Naive thymus-derived CD4-positive, alpha-beta T cell (primary cell): Measurements from ENCODE around the gene BMP7. TPM values are rescaled to one million over a fixed set of nuclear protein-coding genes. Genes with fewer than 3 reads are reported as not detected.

ENCODE experiments used
- ATAC-seq: fragments of 150-1000 bp; cut with Tn5 transposase; 2 replicates; pipeline ENCODE4 v1.10.0; 2021; ENCODE audit warnings: mild to moderate bottlenecking, moderate library complexity
- CTCF ChIA-PET: fragments of 350-600 bp; sonication (Branson Sonifier 250); formaldehyde crosslinking; loops from one replicate; lab custom pipeline; 2021; ENCODE audit warnings: antibody characterized with exemption; lab: Charles Lee
- POLR2A ChIA-PET: fragments of 350-600 bp; sonication (Branson Sonifier 250); formaldehyde crosslinking; loops from one replicate; lab custom pipeline; 2021; ENCODE audit warnings: antibody characterized with exemption, inconsistent platforms; lab: Charles Lee
- DNase-seq, 9 donors: peaks; one replicate each; pipeline versions ENCODE4 v3.0.0 to v3.0.0-alpha.2; 2020 to 2022; ENCODE audit warnings: mixed read lengths in 1 of 9
- H3K27ac ChIP-seq: one replicate; pipeline ENCODE4 v1.7.0; 2013; ENCODE audit warnings: mild to moderate bottlenecking, low read depth, low read length, moderate library complexity
- H3K27me3 ChIP-seq, 2 donors: one replicate each; pipeline ENCODE4 v1.7.0; 2013; ENCODE audit warnings: low read length in 2 of 2, mild to moderate bottlenecking in 2 of 2, moderate library complexity in 2 of 2; ENCODE audit not compliant: control insufficient read depth in 2 of 2, insufficient read depth in 2 of 2
- H3K36me3 ChIP-seq, 3 experiments: 1 replicate in 2 of 3; 2 replicates in 1 of 3; pipeline ENCODE4 v1.7.0; 2013; ENCODE audit warnings: low read length in 3 of 3, mild to moderate bottlenecking in 3 of 3, moderate library complexity in 1 of 3; ENCODE audit not compliant: insufficient read depth in 3 of 3, control insufficient read depth in 2 of 3
- H3K4me1 ChIP-seq, 2 donors: one replicate each; pipeline ENCODE4 v1.7.0; 2013; ENCODE audit warnings: low read length in 2 of 2, mild to moderate bottlenecking in 2 of 2, moderate library complexity in 1 of 2; ENCODE audit not compliant: control insufficient read depth in 2 of 2, insufficient read depth in 2 of 2
- H3K4me3 ChIP-seq: 2 replicates; pipeline ENCODE4 v1.7.0; 2013; ENCODE audit warnings: mild to moderate bottlenecking, low read length
- H3K9me3 ChIP-seq, 3 experiments: 1 replicate in 2 of 3; 2 replicates in 1 of 3; pipeline ENCODE4 v1.7.0; 2013; ENCODE audit warnings: low read length in 3 of 3; ENCODE audit not compliant: control insufficient read depth in 2 of 3
- H3K27ac Mint-ChIP-seq, 9 donors: one replicate each; pipeline ENCODE4 v1.8.0; 2020 to 2022; ENCODE audit warnings: mixed read lengths in 9 of 9, mild to moderate bottlenecking in 8 of 9, moderate library complexity in 5 of 9, inconsistent platforms in 2 of 9
- H3K27me3 Mint-ChIP-seq, 5 donors: one replicate each; pipeline ENCODE4 v1.8.0; 2021 to 2022; ENCODE audit warnings: mixed read lengths in 5 of 5, mild to moderate bottlenecking in 1 of 5
- H3K36me3 Mint-ChIP-seq, 5 donors: one replicate each; pipeline ENCODE4 v1.8.0; 2020 to 2022; ENCODE audit warnings: mixed read lengths in 5 of 5, mild to moderate bottlenecking in 3 of 5, inconsistent platforms in 1 of 5
- H3K4me1 Mint-ChIP-seq, 7 donors: one replicate each; pipeline ENCODE4 v1.8.0; 2020 to 2022; ENCODE audit warnings: mixed read lengths in 7 of 7, mild to moderate bottlenecking in 3 of 7, inconsistent platforms in 1 of 7
- H3K4me3 Mint-ChIP-seq, 10 donors: one replicate each; pipeline ENCODE4 v1.8.0; 2020 to 2022; ENCODE audit warnings: mild to moderate bottlenecking in 10 of 10, mixed read lengths in 10 of 10, moderate library complexity in 6 of 10, inconsistent platforms in 2 of 10
- H3K9me3 Mint-ChIP-seq, 11 donors: one replicate each; pipeline ENCODE4 v1.8.0; 2020 to 2022; ENCODE audit warnings: mixed read lengths in 11 of 11, mild to moderate bottlenecking in 4 of 11, inconsistent platforms in 1 of 11, moderate library complexity in 1 of 11
- intact Hi-C, 2 donors: fragments of 100-400 bp; cut with micrococcal nuclease; formaldehyde crosslinking; loops; one replicate each; pipeline ENCODE4 v1.15.1; 2023
- polyA plus RNA-seq, 2 donors: library from polyadenylated mRNA; unstranded; fragments of 300-500 nt; fragmentation: Illumina TruSeq; gene quantifications; one replicate each; pipeline ENCODE4 v1.2.3, GENCODE V29; 2021
- total RNA-seq, 6 experiments: library from RNA in 5 of 6; stranded (reverse) in 5 of 6; gene quantifications; 1 replicate in 5 of 6; 2 replicates in 1 of 6; pipeline ENCODE4 v1.2.3 and lab custom pipeline; 2021 to 2026

BMP7 gene
- total and polyA plus RNA-seq, 7 experiments from 2014 or later, result not detected

GRCh38 chr20:57274846-57275245 lies 8.4 kb upstream of the BMP7 start:
- H3K4me3 Mint-ChIP-seq, result no peak overlapping the region
- no peaks in the 10 kb centered on the region for H3K9me3 Mint-ChIP-seq
- Histone ChIP-seq H3K4me1 (no peaks in the 10 kb centered on the region), H3K27me3 (no peaks in the 10 kb centered on the region), H3K27ac (no peak overlapping the region), H3K4me3 (no peak overlapping the region), H3K9me3 (no peaks in the 10 kb centered on the region), H3K36me3 (no peaks in the 10 kb centered on the region)
- H3K27me3 Mint-ChIP-seq, result peaks cover 24 to 48% (median 30%) of the 10 kb centered on the region in 5 donors
- H3K36me3 Mint-ChIP-seq, result no peaks in the 10 kb centered on the region
- DNase-seq, result no peak
- no peak overlapping the region for H3K27ac Mint-ChIP-seq
- intact Hi-C loops, result no loop called here
- ChIA-PET CTCF (no interaction called here), POLR2A (no interaction called here)
- no peak for ATAC-seq
- H3K4me1 Mint-ChIP-seq, result no peaks in the 10 kb centered on the region

GRCh38 chr20:57274299-57274698 lies 7.9 kb upstream of the BMP7 start:
- Histone ChIP-seq H3K27me3 (no peaks in the 10 kb centered on the region), H3K9me3 (no peaks in the 10 kb centered on the region), H3K36me3 (no peaks in the 10 kb centered on the region), H3K4me1 (no peaks in the 10 kb centered on the region), H3K4me3 (no peak overlapping the region), H3K27ac (no peak overlapping the region)
- no peak for ATAC-seq
- intact Hi-C loops, result no loop called here
- CTCF ChIA-PET, result no interaction called here
- H3K4me1 Mint-ChIP-seq, result no peaks in the 10 kb centered on the region
- H3K36me3 Mint-ChIP-seq, result no peaks in the 10 kb centered on the region
- POLR2A ChIA-PET, result no interaction called here
- H3K27me3 Mint-ChIP-seq, result peaks cover 30 to 54% (median 34%) of the 10 kb centered on the region in 5 donors
- no peak for DNase-seq
- no peak overlapping the region for H3K27ac Mint-ChIP-seq
- H3K9me3 Mint-ChIP-seq, result no peaks in the 10 kb centered on the region
- H3K4me3 Mint-ChIP-seq, result no peak overlapping the region

DNA sequence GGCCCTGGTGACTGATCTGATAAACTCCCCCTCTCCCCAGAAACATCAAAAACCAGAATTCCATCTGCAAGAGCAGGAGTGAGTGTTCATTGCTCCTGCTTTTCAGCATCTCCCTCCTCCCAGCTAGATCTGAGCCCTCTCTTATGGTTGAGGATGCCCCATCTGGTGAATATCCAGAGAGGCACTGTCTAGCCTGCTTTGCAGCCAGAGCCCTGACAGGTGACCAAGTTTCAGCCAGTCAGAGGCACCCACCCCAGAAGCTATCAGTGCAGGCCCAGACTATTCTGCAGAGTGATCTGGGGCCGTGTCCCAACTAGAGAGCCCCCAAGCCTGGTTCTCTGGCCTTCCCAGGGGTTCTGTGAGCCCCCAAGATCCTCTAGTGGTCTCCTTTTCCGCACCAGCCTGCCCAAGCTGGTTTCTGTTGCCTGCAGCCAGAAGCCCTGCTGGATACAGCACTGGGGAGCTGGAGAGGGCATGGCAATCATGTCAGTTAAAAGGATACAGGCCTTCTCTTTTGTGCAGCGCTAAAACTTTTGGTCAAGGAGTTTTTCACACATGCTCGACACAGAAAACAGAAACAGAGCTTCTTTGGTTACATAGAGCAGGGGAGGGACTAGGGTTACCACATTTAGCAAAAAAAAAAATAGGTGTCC lies 6.6 kb upstream of the BMP7 start:
- H3K27me3 ChIP-seq, result no peaks in the 10 kb centered on the region
- DNase-seq (no peak), ATAC-seq (no peak)
- H3K4me1 ChIP-seq, result no peaks in the 10 kb centered on the region
- ChIA-PET CTCF (no interaction called here), POLR2A (no interaction called here)
- H3K27me3 Mint-ChIP-seq, result peaks cover 37 to 67% (median 43%) of the 10 kb centered on the region in 5 donors
- no peak overlapping the region for H3K27ac Mint-ChIP-seq
- no peaks in the 10 kb centered on the region for H3K9me3 ChIP-seq
- H3K27ac ChIP-seq, result no peak overlapping the region
- intact Hi-C loops, result no loop called here
- no peaks in the 10 kb centered on the region for H3K36me3 ChIP-seq
- no peak overlapping the region for H3K4me3 ChIP-seq
- no peaks in the 10 kb centered on the region for H3K36me3 Mint-ChIP-seq
- no peaks in the 10 kb centered on the region for H3K9me3 Mint-ChIP-seq
- H3K4me3 Mint-ChIP-seq, result no peak overlapping the region
- no peaks in the 10 kb centered on the region for H3K4me1 Mint-ChIP-seq

DNA sequence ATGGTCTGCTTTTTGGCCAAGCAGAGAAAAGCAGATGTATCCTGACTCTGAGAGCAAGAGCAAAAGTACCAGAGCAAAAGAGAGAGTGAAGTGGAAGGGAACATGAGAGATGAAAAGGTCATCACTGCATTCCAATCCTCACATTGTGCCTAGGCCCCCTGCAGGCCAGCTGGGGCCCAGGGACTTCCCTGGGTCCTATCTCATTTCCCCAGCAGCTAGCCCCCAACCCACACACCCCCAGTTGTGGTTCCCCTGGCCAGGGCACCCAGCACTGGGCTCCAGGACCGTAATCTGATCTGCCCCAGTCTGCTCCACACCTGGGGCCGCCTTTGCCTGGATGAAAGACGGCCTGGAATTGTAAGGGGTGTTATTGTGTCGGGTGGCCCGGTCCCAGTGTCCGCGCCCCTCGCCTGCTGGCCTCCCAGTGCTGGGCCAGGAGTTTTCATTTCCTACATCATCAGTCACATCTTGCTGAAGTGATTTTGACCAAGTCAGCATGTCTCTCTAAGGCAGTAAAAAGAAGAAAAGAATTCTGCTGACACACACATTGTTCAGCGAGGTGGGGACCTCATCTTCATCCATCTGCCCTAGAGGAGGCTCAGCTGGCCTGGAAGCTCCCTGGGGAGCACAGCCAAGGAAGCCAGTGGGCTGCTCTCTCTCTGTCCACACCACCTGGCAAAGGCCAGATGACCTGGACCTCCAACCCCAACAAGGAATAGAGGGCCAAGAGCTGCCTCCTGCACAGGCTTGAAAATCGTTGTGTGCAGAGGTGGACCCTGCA lies 4.0 kb upstream of the BMP7 start:
- H3K27ac ChIP-seq, result no peak overlapping the region
- ATAC-seq, result no peak
- peaks cover 0 to 4% (median 0%) of the 10 kb centered on the region in 5 donors for H3K36me3 Mint-ChIP-seq
- H3K4me3 Mint-ChIP-seq, result no peak overlapping the region
- H3K9me3 Mint-ChIP-seq, result peaks cover 0 to 2% (median 0%) of the 10 kb centered on the region in 11 donors
- H3K36me3 ChIP-seq, result no peaks in the 10 kb centered on the region
- no peaks in the 10 kb centered on the region for H3K9me3 ChIP-seq
- intact Hi-C loops, result no loop called here
- ChIA-PET CTCF (no interaction called here), POLR2A (no interaction called here)
- no peak overlapping the region for H3K4me3 ChIP-seq
- peaks cover 0 to 9% (median 5%) of the 10 kb centered on the region in 7 donors for H3K4me1 Mint-ChIP-seq
- no peak for DNase-seq
- H3K27me3 Mint-ChIP-seq, result peaks cover 37 to 69% (median 55%) of the 10 kb centered on the region in 5 donors
- no peak overlapping the region for H3K27ac Mint-ChIP-seq
- H3K4me1 ChIP-seq, result no peaks in the 10 kb centered on the region
- H3K27me3 ChIP-seq, result no peaks in the 10 kb centered on the region

- no peak for ATAC-seq
- Mint-ChIP-seq H3K4me1 (peaks cover 0 to 9% (median 5%) of the 10 kb centered on the region in 7 donors), H3K4me3 (no peak overlapping the region), H3K27ac (no peak overlapping the region), H3K36me3 (peaks cover 0 to 4% (median 0%) of the 10 kb centered on the region in 5 donors), H3K9me3 (peaks cover 0 to 2% (median 0%) of the 10 kb centered on the region in 11 donors), H3K27me3 (peaks cover 37 to 65% (median 58%) of the 10 kb centered on the region in 5 donors)
- Histone ChIP-seq H3K36me3 (no peaks in the 10 kb centered on the region), H3K27ac (no peak overlapping the region), H3K9me3 (no peaks in the 10 kb centered on the region), H3K4me3 (no peak overlapping the region), H3K4me1 (no peaks in the 10 kb centered on the region), H3K27me3 (no peaks in the 10 kb centered on the region)
- POLR2A ChIA-PET, result no interaction called here
- CTCF ChIA-PET, result no interaction called here
- intact Hi-C loops, result no loop called here
- DNase-seq, result no peak
Measured at GRCh38 chr20:57269148-57269984, 2.9 kb upstream of the BMP7 start.

DNA sequence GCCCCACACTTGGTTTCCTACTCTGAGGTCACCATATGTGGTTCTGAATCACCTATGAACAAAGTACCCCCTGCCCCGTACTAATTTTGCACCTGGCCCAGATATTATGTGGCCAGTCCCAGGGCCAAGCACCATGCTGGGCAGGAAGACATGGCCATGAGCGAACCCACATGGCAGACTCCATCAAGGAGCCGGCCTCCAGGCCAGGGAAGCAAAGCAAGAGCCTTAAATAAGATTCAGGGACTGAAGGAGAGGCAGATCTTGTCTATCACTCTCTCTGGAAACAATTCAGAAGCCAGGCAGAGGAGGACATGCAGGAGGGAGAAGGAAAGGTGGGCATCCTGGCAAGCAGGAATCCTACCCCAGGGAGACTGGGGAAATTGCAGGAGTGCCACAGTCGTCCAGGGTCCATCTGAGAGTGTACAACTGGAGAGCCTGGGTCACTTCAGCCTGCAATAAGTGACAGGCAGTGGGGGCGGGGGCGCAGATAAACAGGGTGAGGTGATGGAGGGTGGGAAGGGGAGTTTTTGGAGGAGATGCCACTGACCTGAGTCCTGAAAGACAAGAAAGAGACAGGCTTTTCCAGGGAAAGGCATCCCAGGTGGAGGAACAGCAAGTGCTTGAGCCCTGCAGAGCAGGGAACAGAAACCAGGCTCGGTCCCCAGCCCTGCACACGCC lies 2.1 kb upstream of the BMP7 start:
- Mint-ChIP-seq H3K27me3 (peaks cover 38 to 68% (median 61%) of the 10 kb centered on the region in 5 donors), H3K9me3 (peaks cover 0 to 3% (median 0%) of the 10 kb centered on the region in 11 donors), H3K4me3 (no peak overlapping the region), H3K27ac (no peak overlapping the region), H3K36me3 (peaks cover 0 to 4% (median 0%) of the 10 kb centered on the region in 5 donors), H3K4me1 (peaks cover 0 to 9% (median 5%) of the 10 kb centered on the region in 7 donors)
- no peak for ATAC-seq
- Histone ChIP-seq H3K27me3 (no peaks in the 10 kb centered on the region), H3K9me3 (no peaks in the 10 kb centered on the region), H3K4me1 (no peaks in the 10 kb centered on the region), H3K4me3 (no peak overlapping the region), H3K36me3 (no peaks in the 10 kb centered on the region), H3K27ac (no peak overlapping the region)
- ChIA-PET POLR2A (no interaction called here), CTCF (no interaction called here)
- DNase-seq, result no peak
- intact Hi-C loops, result no loop called here
